Stimulated activated memory B cell treated with anti-CD40 and anti-IgM and Interleukin-4, amounts not matched to agents 10 μg/mL and 1 μg/mL and 100 μg/mL, for 72 hours (primary cell): ENCODE measurements around the gene ZNF683.
"Not testable (repeated sequence)": the region's sequence is repeated elsewhere in the genome, so short reads cannot be mapped to it uniquely, and the experiment has no call there.

Experiments used
- ATAC-seq: fragments of 150-1000 bp; cut with Tn5 transposase; 2 replicates; pipeline ENCODE4 v1.10.0; 2021
- H3K27ac Mint-ChIP-seq: one replicate; pipeline ENCODE4 v1.8.0; 2022; ENCODE audit warnings: mild to moderate bottlenecking, mixed read lengths
- H3K27me3 Mint-ChIP-seq: one replicate; pipeline ENCODE4 v1.8.0; 2022; ENCODE audit warnings: mixed read lengths
- H3K36me3 Mint-ChIP-seq: one replicate; pipeline ENCODE4 v1.8.0; 2022; ENCODE audit warnings: mixed read lengths
- H3K4me1 Mint-ChIP-seq: one replicate; pipeline ENCODE4 v1.8.0; 2022; ENCODE audit warnings: mixed read lengths
- H3K4me3 Mint-ChIP-seq: one replicate; pipeline ENCODE4 v1.8.0; 2022; ENCODE audit warnings: mild to moderate bottlenecking, moderate library complexity, mixed read lengths
- H3K9me3 Mint-ChIP-seq: one replicate; pipeline ENCODE4 v1.8.0; 2022; ENCODE audit warnings: mixed read lengths

Gene ZNF683

DNA sequence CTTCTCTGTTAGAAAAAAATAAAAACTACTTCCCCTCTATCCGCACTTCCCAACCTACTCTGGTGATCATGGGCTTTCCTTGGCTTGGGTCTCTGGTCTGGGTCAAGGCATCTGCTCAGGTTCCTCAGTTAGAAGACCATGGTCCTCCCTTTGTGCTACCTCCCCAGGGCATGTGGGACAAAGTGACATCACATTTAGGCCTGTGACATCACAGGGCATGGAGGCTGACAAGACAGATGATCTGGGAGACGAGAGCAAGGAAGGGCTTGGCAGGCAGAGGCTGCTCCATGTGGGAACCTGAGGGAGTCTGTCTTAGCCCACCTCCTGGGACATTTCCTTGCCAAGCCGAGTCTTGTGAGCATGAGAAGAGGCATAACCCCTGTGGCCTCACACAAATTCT, at the start of gene ZNF683:
Gene ZNF683, minus strand, starts transcription at position 140 of the 400 bp plus-strand sequence. CDS start 4,179 bp downstream, outside the sequence.
- H3K4me1 Mint-ChIP-seq, result peaks cover 32% of the 10 kb centered on the region
- H3K36me3 Mint-ChIP-seq, H3K4me3 Mint-ChIP-seq, H3K27ac Mint-ChIP-seq, ATAC-seq, H3K27me3 Mint-ChIP-seq, H3K9me3 Mint-ChIP-seq: not testable (repeated sequence)

DNA sequence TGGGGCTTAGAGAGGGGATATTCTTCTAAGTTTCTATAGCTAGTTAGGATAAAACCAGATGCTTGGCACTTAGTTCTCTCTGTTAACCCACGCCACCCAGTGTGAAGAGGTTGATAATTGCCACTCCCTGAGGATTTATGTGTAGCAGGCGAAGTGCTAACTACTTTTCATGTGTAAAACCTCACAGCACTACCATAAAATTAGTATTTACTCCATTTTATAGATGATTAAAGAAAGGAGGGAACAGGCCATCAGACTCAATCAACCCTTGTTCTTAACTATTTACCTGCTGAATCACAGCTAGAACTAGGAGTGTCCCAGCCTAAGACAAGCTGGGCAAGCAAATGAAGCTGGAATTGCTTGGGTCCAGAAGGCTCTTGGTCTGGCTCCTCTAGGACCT, 46.9 kb upstream of the ZNF683 start:
- no peak overlapping the region for H3K4me3 Mint-ChIP-seq
- H3K9me3 Mint-ChIP-seq, result no peaks in the 10 kb centered on the region
- peaks cover under 1% of the 10 kb centered on the region for H3K27me3 Mint-ChIP-seq
- H3K36me3 Mint-ChIP-seq, result no peaks in the 10 kb centered on the region
- H3K27ac Mint-ChIP-seq, result no peak overlapping the region
- no peak for ATAC-seq
- no peaks in the 10 kb centered on the region for H3K4me1 Mint-ChIP-seq

DNA sequence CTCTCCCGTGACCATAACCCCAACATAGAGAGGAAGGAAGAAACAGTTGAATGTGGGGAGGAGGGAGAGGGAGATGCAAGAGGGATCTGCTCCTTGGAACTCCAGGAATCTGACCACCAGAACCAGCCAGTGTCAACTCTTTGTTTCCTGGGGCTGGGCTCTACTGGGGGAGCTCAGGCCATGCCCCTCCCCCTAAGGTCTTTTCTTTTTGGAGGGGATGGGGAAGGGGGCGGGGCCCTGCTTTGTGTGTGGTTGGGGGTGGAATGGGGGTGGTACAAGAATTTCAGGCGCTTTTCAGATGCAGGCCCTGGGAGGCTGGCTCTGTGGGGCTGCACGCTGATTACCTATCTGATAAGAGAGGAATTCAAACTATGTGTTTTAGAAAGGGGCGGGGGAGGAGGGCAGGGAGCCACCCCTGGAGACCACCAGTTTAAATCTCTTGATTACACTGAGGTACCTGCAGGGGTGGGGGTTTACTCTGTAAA, 46.4 kb upstream of the ZNF683 start:
- Mint-ChIP-seq H3K4me1 (no peaks in the 10 kb centered on the region), H3K4me3 (no peak overlapping the region), H3K9me3 (no peaks in the 10 kb centered on the region), H3K36me3 (no peaks in the 10 kb centered on the region), H3K27ac (no peak overlapping the region), H3K27me3 (peaks cover 6% of the 10 kb centered on the region)
- no peak for ATAC-seq

DNA sequence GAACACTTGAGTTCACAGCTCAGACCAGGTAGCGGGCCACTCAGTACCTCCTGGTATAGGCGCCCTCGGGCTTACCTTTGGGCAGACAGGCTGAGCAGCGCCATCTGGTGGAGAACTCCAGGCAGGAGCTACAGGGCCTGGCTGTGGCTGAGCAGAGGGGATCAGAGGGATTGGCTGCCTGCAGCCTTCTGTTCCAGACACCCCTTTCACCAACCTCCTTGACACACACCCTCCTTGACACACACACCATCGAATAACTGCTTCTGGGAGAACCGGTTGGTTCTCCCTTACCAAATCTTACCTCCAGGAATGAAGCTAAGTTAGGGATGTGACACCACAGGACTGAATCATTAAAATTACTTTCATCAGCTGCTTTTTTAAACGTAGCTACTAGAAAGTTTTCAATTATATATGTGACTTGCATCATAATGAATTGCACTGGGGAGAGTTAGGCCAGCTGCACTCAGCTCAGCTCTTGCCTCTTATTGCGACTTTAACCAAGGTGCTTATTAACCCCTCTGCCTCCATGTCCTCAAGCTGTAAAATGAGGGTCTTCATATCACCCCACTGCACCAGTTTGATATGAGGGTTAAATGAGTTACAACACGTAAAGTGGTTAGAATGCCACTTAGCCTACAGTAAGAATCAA, 44.7 kb upstream of the ZNF683 start:
- Mint-ChIP-seq H3K4me3 (no peak overlapping the region), H3K27ac (no peak overlapping the region), H3K9me3 (no peaks in the 10 kb centered on the region), H3K27me3 (peaks cover 23% of the 10 kb centered on the region), H3K36me3 (no peaks in the 10 kb centered on the region), H3K4me1 (no peaks in the 10 kb centered on the region)
- ATAC-seq, result peak; percentile 97

GRCh38 chr1:26413031-26413430, 40.5 kb upstream of the ZNF683 start:
- Mint-ChIP-seq H3K27ac (no peak overlapping the region), H3K4me3 (no peak overlapping the region), H3K36me3 (no peaks in the 10 kb centered on the region), H3K4me1 (peaks cover 29% of the 10 kb centered on the region), H3K27me3 (peaks cover 65% of the 10 kb centered on the region), H3K9me3 (no peaks in the 10 kb centered on the region)
- no peak for ATAC-seq

DNA sequence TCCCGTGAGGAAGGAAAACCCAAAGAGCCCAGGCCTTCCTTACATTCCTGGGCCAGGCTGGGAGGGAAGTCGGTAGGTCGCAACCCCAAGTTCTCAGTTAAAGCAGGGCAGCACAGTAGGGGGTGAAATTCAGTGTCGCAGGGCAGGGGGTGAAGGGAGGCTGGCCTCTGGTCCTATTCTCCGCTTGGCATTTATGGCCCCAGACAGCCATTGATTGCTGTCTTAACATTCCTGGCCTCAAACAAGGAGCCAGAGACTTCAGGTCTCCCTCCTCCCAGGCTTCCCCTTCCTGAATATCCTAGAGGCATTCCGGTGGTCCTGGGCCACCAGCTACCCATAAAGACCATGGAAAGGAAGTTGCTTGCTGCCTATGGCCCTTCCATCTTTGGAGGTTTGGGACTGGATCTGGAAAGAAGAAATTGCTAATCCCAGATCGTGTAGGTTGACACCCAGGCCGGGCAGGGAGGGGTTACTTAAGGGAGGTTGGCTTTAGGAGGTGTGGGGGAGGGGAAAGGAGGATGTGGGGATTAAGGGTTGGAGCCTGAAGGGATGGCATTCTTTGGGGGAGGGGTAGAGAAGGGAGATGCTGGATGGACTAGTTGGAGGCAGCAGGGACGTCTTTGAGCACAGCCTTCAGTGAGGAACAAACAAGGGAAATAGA, 39.8 kb upstream of the ZNF683 start:
- Mint-ChIP-seq H3K27ac (no peak overlapping the region), H3K27me3 (peaks cover 72% of the 10 kb centered on the region), H3K4me3 (no peak overlapping the region), H3K9me3 (no peaks in the 10 kb centered on the region), H3K36me3 (no peaks in the 10 kb centered on the region), H3K4me1 (peaks cover 29% of the 10 kb centered on the region)
- no peak for ATAC-seq

GRCh38 chr1:26411624-26412074, 39.1 kb upstream of the ZNF683 start:
- H3K4me1 Mint-ChIP-seq, result peaks cover 29% of the 10 kb centered on the region
- no peak overlapping the region for H3K4me3 Mint-ChIP-seq
- no peak overlapping the region for H3K27ac Mint-ChIP-seq
- no peaks in the 10 kb centered on the region for H3K36me3 Mint-ChIP-seq
- H3K27me3 Mint-ChIP-seq, result peaks cover 72% of the 10 kb centered on the region
- no peaks in the 10 kb centered on the region for H3K9me3 Mint-ChIP-seq
- ATAC-seq, result no peak

DNA sequence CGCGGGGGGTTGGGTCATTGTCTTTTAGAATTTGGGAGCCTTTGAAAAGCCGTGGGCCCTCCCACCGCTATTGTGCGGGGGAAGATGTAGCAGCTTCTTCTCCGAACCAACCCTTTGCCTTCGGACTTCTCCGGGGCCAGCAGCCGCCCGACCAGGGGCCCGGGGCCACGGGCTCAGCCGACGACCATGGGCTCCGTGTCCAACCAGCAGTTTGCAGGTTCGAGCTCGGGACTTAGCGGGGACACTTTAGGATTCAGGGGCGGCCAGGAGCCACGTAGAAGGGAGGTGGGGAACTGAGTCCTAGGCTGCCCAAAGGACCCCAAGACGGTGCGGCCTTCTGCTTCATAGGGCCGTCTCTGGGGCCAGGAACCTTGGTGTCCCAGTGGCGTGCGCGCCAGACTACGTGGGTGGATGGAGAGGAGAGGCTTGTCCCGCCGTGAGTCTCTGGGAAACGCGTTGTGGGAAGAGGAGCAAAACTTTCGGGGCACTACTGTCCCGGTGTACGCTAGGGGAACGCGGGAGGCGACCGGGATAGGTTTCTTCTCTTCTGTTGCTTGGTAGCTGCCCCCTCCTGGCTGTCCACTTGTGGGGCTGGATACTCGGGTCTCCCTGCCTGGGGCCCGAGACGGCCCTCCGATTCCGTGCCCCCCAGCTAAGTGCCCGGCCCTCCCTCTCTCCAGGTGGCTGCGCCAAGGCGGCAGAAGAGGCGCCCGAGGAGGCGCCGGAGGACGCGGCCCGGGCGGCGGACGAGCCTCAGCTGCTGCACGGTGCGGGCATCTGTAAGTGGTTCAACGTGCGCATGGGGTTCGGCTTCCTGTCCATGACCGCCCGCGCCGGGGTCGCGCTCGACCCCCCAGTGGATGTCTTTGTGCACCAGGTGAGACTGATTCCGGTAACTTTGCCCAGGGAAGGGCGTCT, 38.4 kb upstream of the ZNF683 start, which contains the start of gene LIN28A:
Gene LIN28A, plus strand, starts transcription at position 112 of the 918 bp plus-strand sequence. Its CDS starts 75 bp downstream, at position 187.
- Mint-ChIP-seq H3K4me3 (no peak within 1 kb of the TSS), H3K36me3 (no peaks in the 10 kb centered on the region), H3K4me1 (peaks cover 29% of the 10 kb centered on the region), H3K27me3 (peaks cover 72% of the 10 kb centered on the region), H3K27ac (no peak within 1 kb of the TSS), H3K9me3 (no peaks in the 10 kb centered on the region)
- no peak for ATAC-seq

- Mint-ChIP-seq H3K27ac (no peak overlapping the region), H3K4me1 (peaks cover 29% of the 10 kb centered on the region)
These were observed 36.7 kb upstream of the ZNF683 start for GRCh38 chr1:26409191-26409807.

GRCh38 chr1:26408604-26409003, 36.1 kb upstream of the ZNF683 start:
- peaks cover 81% of the 10 kb centered on the region for H3K27me3 Mint-ChIP-seq
- H3K9me3 Mint-ChIP-seq, result no peaks in the 10 kb centered on the region
- no peak for ATAC-seq
- no peaks in the 10 kb centered on the region for H3K36me3 Mint-ChIP-seq
- H3K4me3 Mint-ChIP-seq, result no peak overlapping the region
- H3K4me1 Mint-ChIP-seq, result peaks cover 29% of the 10 kb centered on the region
- H3K27ac Mint-ChIP-seq, result no peak overlapping the region

More at GRCh38 chr1:26409191-26409807, 36.7 kb upstream of the ZNF683 start:
- Mint-ChIP-seq H3K36me3 (no peaks in the 10 kb centered on the region), H3K4me3 (no peak overlapping the region), H3K27me3 (peaks cover 81% of the 10 kb centered on the region), H3K9me3 (no peaks in the 10 kb centered on the region)
- no peak for ATAC-seq

- ATAC-seq, result no peak
- Mint-ChIP-seq H3K36me3 (no peaks in the 10 kb centered on the region), H3K9me3 (no peaks in the 10 kb centered on the region), H3K4me3 (no peak overlapping the region), H3K27me3 (peaks cover 81% of the 10 kb centered on the region), H3K27ac (no peak overlapping the region), H3K4me1 (peaks cover 16% of the 10 kb centered on the region)
These were observed 32.8 kb upstream of the ZNF683 start for GRCh38 chr1:26405281-26405915.

GRCh38 chr1:26404641-26405040, 32.1 kb upstream of the ZNF683 start:
- Mint-ChIP-seq H3K36me3 (no peaks in the 10 kb centered on the region), H3K4me1 (peaks cover 13% of the 10 kb centered on the region), H3K4me3 (no peak overlapping the region), H3K9me3 (no peaks in the 10 kb centered on the region), H3K27ac (no peak overlapping the region), H3K27me3 (peaks cover 80% of the 10 kb centered on the region)
- no peak for ATAC-seq

DNA sequence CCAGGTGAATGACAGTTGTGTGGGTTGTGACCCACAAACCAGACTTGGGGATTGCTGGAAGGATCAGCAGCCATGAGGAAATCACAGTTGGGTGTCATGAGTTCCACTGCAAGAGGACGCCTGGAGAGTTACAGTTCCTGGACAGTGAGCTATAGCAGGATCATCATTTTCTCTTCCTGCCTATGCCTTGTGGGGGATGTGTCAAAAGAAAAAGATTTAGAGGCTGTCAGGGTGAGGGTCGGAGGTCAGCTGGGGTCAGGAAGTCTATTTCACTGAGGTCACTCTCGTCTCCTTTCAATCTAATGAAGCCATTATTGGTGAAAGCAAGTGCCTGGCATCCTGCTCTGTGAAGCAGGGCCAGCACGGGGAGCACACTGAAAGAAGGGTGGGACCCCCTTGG, 31.1 kb upstream of the ZNF683 start:
- H3K36me3 Mint-ChIP-seq, result no peaks in the 10 kb centered on the region
- no peak overlapping the region for H3K27ac Mint-ChIP-seq
- H3K4me3 Mint-ChIP-seq, result no peak overlapping the region
- H3K9me3 Mint-ChIP-seq, result no peaks in the 10 kb centered on the region
- peaks cover 3% of the 10 kb centered on the region for H3K4me1 Mint-ChIP-seq
- H3K27me3 Mint-ChIP-seq, result peaks cover 70% of the 10 kb centered on the region
- no peak for ATAC-seq

- Mint-ChIP-seq H3K4me1 (no peaks in the 10 kb centered on the region), H3K27ac (no peak overlapping the region), H3K27me3 (peaks cover 56% of the 10 kb centered on the region), H3K4me3 (no peak overlapping the region), H3K36me3 (no peaks in the 10 kb centered on the region), H3K9me3 (no peaks in the 10 kb centered on the region)
- no peak for ATAC-seq
These were observed 29.3 kb upstream of the ZNF683 start for GRCh38 chr1:26401891-26402290.
